Measurements from ENCODE around the gene RPL27A. TPM values are rescaled to one million over a fixed set of nuclear protein-coding genes. Genes with fewer than 3 reads are reported as not detected.
A peak's percentile ranks its signal among the peaks of the same experiment; 100 is the strongest.

The RPL27A gene
- total RNA-seq, 1 experiment from 2014 or later, result 1,103 TPM

- peaks cover 32% of the 10 kb centered on the region for H3K4me1 Mint-ChIP-seq
- CTCF ChIA-PET, result no interaction called here
- peaks cover 6% of the 10 kb centered on the region for H3K9me3 Mint-ChIP-seq
- H3K27me3 Mint-ChIP-seq (ENCODE audit: low read depth), result no peaks in the 10 kb centered on the region
- ATAC-seq (no peak), DNase-seq (ENCODE audit: low spot score) (no peak)
- POLR2A ChIA-PET, result no interaction called here
- H3K4me3 Mint-ChIP-seq, result no peak overlapping the region
- peaks cover 5% of the 10 kb centered on the region for H3K36me3 Mint-ChIP-seq
- TF ChIP-seq CREM (CRISPR knock-in tag; IDR thresholded peaks at IDR 0.05) (no peak), SOX15 (CRISPR knock-in tag; IDR thresholded peaks at IDR 0.05) (no peak), E2F5 (CRISPR knock-in tag; IDR thresholded peaks at IDR 0.05) (no peak), IRF2 (CRISPR knock-in tag; IDR thresholded peaks at IDR 0.05; ENCODE audit: borderline replicate concordance, low read depth) (no peak), ZNF263 (CRISPR knock-in tag; IDR thresholded peaks at IDR 0.05; ENCODE audit: low read depth) (no peak), E2F4 (CRISPR knock-in tag; IDR thresholded peaks at IDR 0.05; ENCODE audit: borderline replicate concordance, low read depth) (no peak), ATF3 (CRISPR knock-in tag; conservative IDR thresholded peaks at IDR 0.05) (no peak), SMAD3 (CRISPR knock-in tag; IDR thresholded peaks at IDR 0.05; ENCODE audit: borderline replicate concordance) (no peak), PRRX2 (CRISPR knock-in tag; IDR thresholded peaks at IDR 0.05) (no peak), STAT6 (CRISPR knock-in tag; conservative IDR thresholded peaks at IDR 0.05; ENCODE audit: low read depth) (no peak), NFATC4 (CRISPR knock-in tag; IDR thresholded peaks at IDR 0.05) (no peak), ATF6 (CRISPR knock-in tag; IDR thresholded peaks at IDR 0.05) (no peak)
- peak overlapping the region; percentile 67 for H3K27ac Mint-ChIP-seq
These were observed 6.1 kb upstream of the RPL27A start for GRCh38 chr11:8676458-8676857.

- ChIA-PET POLR2A (interaction anchor here (1.2 kb wide), 2 partner anchors 8 to 9 kb away, joined by 3 to 9 read pairs; no protein-coding TSS in a partner anchor), CTCF (no interaction called here)
- no peaks in the 10 kb centered on the region for H3K27me3 Mint-ChIP-seq (ENCODE audit: low read depth)
- TF ChIP-seq PRDM15 (CRISPR knock-in tag; IDR thresholded peaks at IDR 0.05) (no peak), ZNF138 (CRISPR knock-in tag; conservative IDR thresholded peaks at IDR 0.05) (no peak), ZNF532 (CRISPR knock-in tag; IDR thresholded peaks at IDR 0.05; ENCODE audit: borderline replicate concordance) (no peak), ZNF263 (CRISPR knock-in tag; IDR thresholded peaks at IDR 0.05; ENCODE audit: low read depth) (no peak), E2F1 (CRISPR knock-in tag; IDR thresholded peaks at IDR 0.05) (no peak), PRRX2 (CRISPR knock-in tag; IDR thresholded peaks at IDR 0.05) (no peak), MAX (CRISPR knock-in tag; IDR thresholded peaks at IDR 0.05) (no peak), ESRRA (CRISPR knock-in tag; IDR thresholded peaks at IDR 0.05; ENCODE audit: borderline replicate concordance) (no peak)
These were observed 3.6 kb upstream of the RPL27A start for GRCh38 chr11:8679006-8679405.

More at GRCh38 chr11:8679006-8679405, 3.6 kb upstream of the RPL27A start:
- Mint-ChIP-seq H3K4me3 (no peak overlapping the region), H3K9me3 (peaks cover 8% of the 10 kb centered on the region), H3K27ac (no peak overlapping the region), H3K4me1 (peaks cover 30% of the 10 kb centered on the region), H3K36me3 (peaks cover 18% of the 10 kb centered on the region)
- DNase-seq (ENCODE audit: low spot score), result no peak
- no peak for ATAC-seq
